NT2/D1 (cell line): ENCODE data around the gene LMOD2.
"Not testable (repeated sequence)": the region's sequence is repeated elsewhere in the genome, so short reads cannot be mapped to it uniquely, and the experiment has no call there.

Experiments used
- DNase-seq: peaks from one replicate; pipeline ENCODE4 v3.0.0-alpha.2; 2011; ENCODE audit warnings: low read depth, low spot score
- H3K27me3 ChIP-seq: 2 replicates; pipeline ENCODE4 v1.6.0; 2011; ENCODE audit warnings: mild to moderate bottlenecking; ENCODE audit not compliant: insufficient read length, insufficient read depth
- H3K36me3 ChIP-seq: 2 replicates; pipeline ENCODE4 v1.6.1; 2011; ENCODE audit warnings: mild to moderate bottlenecking, low read length, mixed read lengths; ENCODE audit not compliant: insufficient read depth, insufficient read length
- H3K4me1 ChIP-seq: 2 replicates; pipeline ENCODE4 v1.5.1; 2011; ENCODE audit not compliant: insufficient read depth, insufficient read length
- H3K4me3 ChIP-seq: 2 replicates; pipeline ENCODE4 v1.5.1; 2011; ENCODE audit warnings: low read depth; ENCODE audit not compliant: insufficient read length
- H3K9ac ChIP-seq: 2 replicates; pipeline ENCODE4 v1.6.0; 2011; ENCODE audit warnings: low read depth; ENCODE audit not compliant: insufficient read length
- H3K9me3 ChIP-seq: 2 replicates; pipeline ENCODE4 v1.5.1; 2011; ENCODE audit warnings: mild to moderate bottlenecking, low read length; ENCODE audit not compliant: insufficient read depth
- SUZ12 ChIP-seq: IDR thresholded peaks from 2 replicates; pipeline ENCODE4 v1.6.1; 2011; ENCODE audit not compliant: insufficient read length, insufficient read depth; ENCODE audit errors: extremely low read depth
- YY1 ChIP-seq: IDR thresholded peaks from 2 replicates; pipeline ENCODE4 v1.6.1; 2011; ENCODE audit not compliant: insufficient read length, insufficient read depth
- ZNF274 ChIP-seq: IDR thresholded peaks from 2 replicates; pipeline ENCODE4 v1.6.1; 2011; ENCODE audit warnings: mild to moderate bottlenecking, low read depth, low read length

Gene LMOD2

GRCh38 chr7:123632808-123633207 is 22.9 kb upstream of the LMOD2 start:
- TF ChIP-seq ZNF274 (no peak), SUZ12 (no peak), YY1 (no peak)
- no peak for DNase-seq
- H3K27me3 ChIP-seq = no peaks in the 10 kb centered on the region

GRCh38 chr7:123633553-123633952 is 22.1 kb upstream of the LMOD2 start:
- Histone ChIP-seq H3K36me3 (no peaks in the 10 kb centered on the region), H3K27me3 (no peaks in the 10 kb centered on the region), H3K4me3 (no peak overlapping the region), H3K9ac (no peak overlapping the region), H3K9me3 (no peaks in the 10 kb centered on the region), H3K4me1 (no peaks in the 10 kb centered on the region)
- TF ChIP-seq YY1 (no peak), SUZ12 (no peak), ZNF274 (no peak)
- no peak for DNase-seq

More at GRCh38 chr7:123632808-123633207, 22.9 kb upstream of the LMOD2 start:
- Histone ChIP-seq H3K4me1 (no peaks in the 10 kb centered on the region), H3K9me3 (no peaks in the 10 kb centered on the region), H3K36me3 (no peaks in the 10 kb centered on the region), H3K9ac (no peak overlapping the region), H3K4me3 (no peak overlapping the region)

GRCh38 chr7:123634011-123634573 is 21.6 kb upstream of the LMOD2 start:
- H3K27me3 ChIP-seq, DNase-seq, H3K36me3 ChIP-seq, H3K9ac ChIP-seq, H3K9me3 ChIP-seq, H3K4me1 ChIP-seq, H3K4me3 ChIP-seq: not testable (repeated sequence)

GRCh38 chr7:123635551-123636359 is 19.9 kb upstream of the LMOD2 start:
- H3K9ac ChIP-seq = no peak overlapping the region
- no peaks in the 10 kb centered on the region for H3K4me1 ChIP-seq
- no peaks in the 10 kb centered on the region for H3K9me3 ChIP-seq
- H3K27me3 ChIP-seq = no peaks in the 10 kb centered on the region
- H3K36me3 ChIP-seq = no peaks in the 10 kb centered on the region
- TF ChIP-seq ZNF274 (no peak), YY1 (no peak)
- DNase-seq = no peak
- no peak overlapping the region for H3K4me3 ChIP-seq

- Histone ChIP-seq H3K27me3 (no peaks in the 10 kb centered on the region), H3K4me1 (no peaks in the 10 kb centered on the region), H3K4me3 (no peak overlapping the region), H3K36me3 (no peaks in the 10 kb centered on the region), H3K9ac (no peak overlapping the region), H3K9me3 (no peaks in the 10 kb centered on the region)
- TF ChIP-seq ZNF274 (no peak), YY1 (no peak), SUZ12 (no peak)
- no peak for DNase-seq
Observed at GRCh38 chr7:123637203-123637602, 18.5 kb upstream of the LMOD2 start.

- H3K9me3 ChIP-seq = no peaks in the 10 kb centered on the region
Observed at GRCh38 chr7:123637878-123638277, 17.8 kb upstream of the LMOD2 start.

GRCh38 chr7:123639631-123640030 is 16.0 kb upstream of the LMOD2 start:
- Histone ChIP-seq H3K4me1 (no peaks in the 10 kb centered on the region), H3K9me3 (no peaks in the 10 kb centered on the region), H3K36me3 (no peaks in the 10 kb centered on the region), H3K27me3 (no peaks in the 10 kb centered on the region), H3K9ac (no peak overlapping the region), H3K4me3 (no peak overlapping the region)
- DNase-seq = no peak
- no peak for TF ChIP-seq YY1
- TF ChIP-seq ZNF274 = no peak
- no peak for TF ChIP-seq SUZ12

More at GRCh38 chr7:123637878-123638277, 17.8 kb upstream of the LMOD2 start:
- no peak overlapping the region for H3K9ac ChIP-seq
- no peak for DNase-seq
- no peak overlapping the region for H3K4me3 ChIP-seq
- H3K4me1 ChIP-seq = no peaks in the 10 kb centered on the region
- H3K27me3 ChIP-seq = no peaks in the 10 kb centered on the region
- H3K36me3 ChIP-seq = no peaks in the 10 kb centered on the region
- TF ChIP-seq ZNF274 (no peak), SUZ12 (no peak), YY1 (no peak)
